Measurements from ENCODE around the gene PLXNA1.

- TF ChIP-seq, protein P1, sequence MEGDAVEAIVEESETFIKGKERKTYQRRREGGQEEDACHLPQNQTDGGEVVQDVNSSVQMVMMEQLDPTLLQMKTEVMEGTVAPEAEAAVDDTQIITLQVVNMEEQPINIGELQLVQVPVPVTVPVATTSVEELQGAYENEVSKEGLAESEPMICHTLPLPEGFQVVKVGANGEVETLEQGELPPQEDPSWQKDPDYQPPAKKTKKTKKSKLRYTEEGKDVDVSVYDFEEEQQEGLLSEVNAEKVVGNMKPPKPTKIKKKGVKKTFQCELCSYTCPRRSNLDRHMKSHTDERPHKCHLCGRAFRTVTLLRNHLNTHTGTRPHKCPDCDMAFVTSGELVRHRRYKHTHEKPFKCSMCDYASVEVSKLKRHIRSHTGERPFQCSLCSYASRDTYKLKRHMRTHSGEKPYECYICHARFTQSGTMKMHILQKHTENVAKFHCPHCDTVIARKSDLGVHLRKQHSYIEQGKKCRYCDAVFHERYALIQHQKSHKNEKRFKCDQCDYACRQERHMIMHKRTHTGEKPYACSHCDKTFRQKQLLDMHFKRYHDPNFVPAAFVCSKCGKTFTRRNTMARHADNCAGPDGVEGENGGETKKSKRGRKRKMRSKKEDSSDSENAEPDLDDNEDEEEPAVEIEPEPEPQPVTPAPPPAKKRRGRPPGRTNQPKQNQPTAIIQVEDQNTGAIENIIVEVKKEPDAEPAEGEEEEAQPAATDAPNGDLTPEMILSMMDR (IDR thresholded peaks at IDR 0.05 in 2 of 3, conservative IDR thresholded peaks at IDR 0.05 in 1 of 3; ENCODE audit: insufficient read depth in 2 of 3, low read depth in 1 of 3, low read length in 3 of 3), result no peak
- no peak for TF ChIP-seq MAFK (IDR thresholded peaks at IDR 0.05; ENCODE audit: low read length)
- TF ChIP-seq BCOR (IDR thresholded peaks at IDR 0.05), result no peak
Observed at GRCh38 chr3:127026036-127026435, 43.1 kb downstream of the PLXNA1 start.

Data from K562 (cell line).